Activated CD8-positive, alpha-beta memory T cell treated with anti-CD3 and anti-CD28 coated beads, Interleukin-2, amount 50 U/mL, for 24 hours (primary cell): Measurements from ENCODE around the gene OR4K15.
"Not testable (repeated sequence)": the region's sequence is repeated elsewhere in the genome, so short reads cannot be mapped to it uniquely, and the experiment has no call there.

Source experiments
- DNase-seq: peaks from one replicate; pipeline ENCODE4 v3.0.0-alpha.2; 2020; ENCODE audit errors: extremely low read depth

OR4K15 gene

DNA sequence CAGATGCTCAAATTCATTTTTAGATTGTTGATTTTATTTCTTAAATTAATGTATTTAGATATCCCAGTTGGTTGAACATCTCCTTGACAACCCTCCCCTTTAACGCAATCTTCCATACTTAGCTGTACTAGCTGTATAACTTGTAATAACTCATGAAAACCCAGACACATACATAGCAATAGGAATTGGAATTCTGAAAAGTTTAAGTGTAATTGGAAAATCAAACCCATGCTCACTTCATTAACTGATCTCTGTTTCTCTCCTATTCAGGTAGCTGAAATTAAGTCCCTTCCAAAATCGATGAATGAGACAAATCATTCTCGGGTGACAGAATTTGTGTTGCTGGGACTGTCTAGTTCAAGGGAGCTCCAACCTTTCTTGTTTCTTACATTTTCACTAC, at the start of gene OR4K15:
OR4K15 (plus strand) TSS at position 301 of the 400 bp plus-strand sequence; CDS start at position 301, 0 bp downstream.
- DNase-seq, result no peak

DNA sequence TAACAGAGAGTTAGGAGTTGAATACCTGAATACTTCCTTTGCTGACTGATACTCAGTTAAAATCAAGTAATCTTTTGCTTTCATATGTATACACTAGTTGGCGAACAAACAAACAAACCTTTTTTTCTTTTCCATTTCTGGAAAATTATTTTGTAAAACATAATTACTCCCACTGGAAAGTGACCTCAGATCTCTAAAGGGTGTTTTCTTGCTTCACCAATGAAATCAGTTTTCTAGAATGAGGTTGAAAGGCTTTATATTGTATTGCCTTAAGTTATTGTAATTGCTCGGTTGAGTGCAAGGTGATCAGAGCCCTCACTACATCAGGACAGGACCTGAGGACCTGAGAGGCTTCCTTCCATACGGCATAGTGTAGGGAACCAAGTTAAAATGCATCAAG, 44.8 kb upstream of the OR4K15 start, which contains the start of gene OR4K1:
OR4K1 (plus strand) TSS at position 301 of the 400 bp plus-strand sequence. CDS start 4,750 bp downstream, outside the sequence.
- DNase-seq, result no peak

- no peak for DNase-seq
Measured at GRCh38 chr14:19941668-19942067, 33.7 kb upstream of the OR4K15 start.

GRCh38 chr14:19947413-19948090, 27.8 kb upstream of the OR4K15 start:
- DNase-seq, result no peak

DNA sequence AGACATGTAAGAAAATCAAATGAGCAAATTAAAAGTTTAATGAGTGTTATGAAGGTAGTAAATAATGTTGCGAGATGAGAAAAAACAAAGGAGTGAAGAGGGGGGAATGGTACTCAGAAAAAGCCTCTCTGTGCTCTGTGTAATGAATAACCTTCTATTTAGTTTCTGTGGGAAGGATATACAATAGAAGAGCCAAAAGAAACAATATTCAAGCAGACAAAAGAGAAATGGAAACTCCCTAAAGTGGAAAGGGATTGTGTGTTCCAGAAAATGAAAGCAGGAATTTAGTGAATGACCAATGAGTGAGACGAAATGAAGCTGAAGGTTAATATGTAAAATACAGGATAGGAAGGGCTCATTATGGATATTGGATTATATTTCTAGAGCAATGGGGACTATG, 26.2 kb upstream of the OR4K15 start:
- no peak for DNase-seq

GRCh38 chr14:19969735-19970134, 5.7 kb upstream of the OR4K15 start:
- DNase-seq, result not testable (repeated sequence)

DNA sequence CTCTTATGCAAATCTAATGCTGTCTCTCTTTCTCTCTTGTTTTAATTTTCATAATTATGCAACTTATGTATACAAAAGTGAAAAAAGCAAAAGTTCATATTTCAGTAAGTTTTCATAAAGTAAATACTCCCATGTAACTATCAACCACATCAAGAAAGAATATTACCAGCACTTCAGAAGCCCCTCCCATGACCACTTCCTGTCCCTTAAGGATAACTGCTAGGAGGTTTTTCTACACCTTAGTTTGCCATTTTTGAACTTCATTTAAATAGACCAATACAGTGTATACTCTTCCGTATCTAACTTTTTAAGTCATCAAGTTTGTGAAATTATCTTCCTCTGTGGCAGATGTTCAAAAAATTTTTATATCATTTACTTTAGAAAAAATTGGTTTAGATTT, 547 bp upstream of the OR4K15 start:
- DNase-seq, result no peak

- no peak for DNase-seq
Measured at GRCh38 chr14:19993438-19993837, 18.0 kb downstream of the OR4K15 start.

DNA sequence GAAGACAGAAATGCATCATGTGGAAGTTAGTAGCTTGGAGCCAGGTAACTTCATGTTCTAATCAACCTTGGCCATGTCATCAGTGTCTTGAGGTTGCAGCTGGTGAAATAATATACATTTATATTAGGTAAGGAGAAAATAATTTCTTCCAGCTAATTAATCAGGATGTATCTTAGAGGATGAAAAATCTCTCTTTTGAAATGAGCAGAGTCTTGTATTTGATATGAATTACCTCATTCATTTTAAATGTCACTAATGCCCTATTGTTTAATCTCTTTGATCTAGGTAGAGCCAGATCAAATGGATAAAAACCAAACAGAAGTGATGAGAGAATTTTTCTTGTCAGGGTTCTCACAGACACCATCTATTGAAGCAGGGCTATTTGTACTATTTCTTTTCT, 26.5 kb downstream of the OR4K15 start, which contains the start of gene OR4Q2:
OR4Q2 (plus strand) TSS at position 301 of the 400 bp plus-strand sequence.
- no peak for DNase-seq

DNA sequence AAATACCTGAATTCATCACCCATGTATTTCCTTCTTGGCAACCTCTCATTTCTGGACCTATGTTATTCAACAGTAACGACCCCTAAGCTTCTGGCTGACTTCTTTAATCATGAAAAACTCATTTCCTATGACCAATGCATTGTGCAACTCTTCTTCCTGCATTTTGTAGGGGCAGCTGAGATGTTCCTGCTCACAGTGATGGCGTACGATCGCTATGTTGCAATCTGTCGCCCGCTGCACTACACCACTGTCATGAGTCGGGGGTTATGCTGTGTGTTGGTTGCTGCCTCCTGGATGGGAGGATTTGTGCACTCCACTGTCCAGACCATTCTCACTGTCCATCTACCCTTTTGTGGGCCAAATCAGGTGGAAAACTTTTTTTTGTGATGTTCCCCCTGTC, 26.9 kb downstream of the OR4K15 start:
- DNase-seq, result no peak

DNA sequence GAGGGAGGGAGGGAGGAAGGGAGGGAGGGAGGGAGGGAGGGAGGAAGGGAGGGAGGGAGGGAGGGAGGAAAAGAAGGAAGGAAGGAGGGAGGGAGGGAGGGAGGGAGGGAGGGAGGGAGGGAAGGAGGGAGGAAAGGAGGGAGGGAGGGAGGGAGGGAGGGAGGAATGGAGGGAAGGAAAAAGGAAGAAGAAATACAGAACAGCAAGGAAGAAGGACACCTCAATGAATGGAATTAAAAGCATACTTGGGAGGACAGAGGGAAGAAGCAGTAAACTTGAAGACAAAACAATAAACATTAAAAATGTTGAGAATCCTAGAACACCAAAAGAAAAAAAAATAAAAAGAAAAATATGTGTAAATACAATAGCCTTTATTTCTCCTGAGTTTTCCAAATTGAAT, 32.8 kb downstream of the OR4K15 start:
- no peak for DNase-seq

GRCh38 chr14:20019257-20019865, 44.0 kb downstream of the OR4K15 start, which contains the start of gene OR4K14:
OR4K14 (minus strand) TSS chr14:20019307; CDS start chr14:20015193, 4,114 bp downstream.
- no peak for DNase-seq
